NCI-H2196 (cell line): ENCODE data around the gene GNAT1.

ENCODE experiments used
- DNase-seq: peaks from one replicate; lab custom pipeline; 2025; ENCODE audit not compliant: unreplicated experiment; lab: John Stamatoyannopoulos, UW

GNAT1 gene

GRCh38 chr3:50174947-50175524 is 16.4 kb upstream of the GNAT1 start:
- no peak for DNase-seq

- DNase-seq: peak; percentile 6
These were observed 14.1 kb upstream of the GNAT1 start for GRCh38 chr3:50177346-50177745.

- DNase-seq: no peak
These were observed 11.7 kb upstream of the GNAT1 start for GRCh38 chr3:50179710-50180109.

GRCh38 chr3:50181985-50182384 is 9.4 kb upstream of the GNAT1 start:
- DNase-seq: no peak

GRCh38 chr3:50182533-50183099 is 8.8 kb upstream of the GNAT1 start:
- DNase-seq: no peak

GRCh38 chr3:50183755-50184154 is 7.7 kb upstream of the GNAT1 start:
- DNase-seq: no peak

GRCh38 chr3:50184242-50184978 is 7.0 kb upstream of the GNAT1 start:
- no peak for DNase-seq

GRCh38 chr3:50185230-50185629 is 6.2 kb upstream of the GNAT1 start:
- no peak for DNase-seq

- no peak for DNase-seq
These were observed 5.3 kb upstream of the GNAT1 start for GRCh38 chr3:50186096-50186495.

GRCh38 chr3:50187750-50188149 is 3.7 kb upstream of the GNAT1 start:
- DNase-seq: no peak

GRCh38 chr3:50189274-50189673 is 2.1 kb upstream of the GNAT1 start:
- DNase-seq: peak; percentile 42

GRCh38 chr3:50189989-50190388 is 1.4 kb upstream of the GNAT1 start:
- no peak for DNase-seq

- no peak for DNase-seq
These were observed 714 bp downstream of the GNAT1 start for GRCh38 chr3:50192124-50192523.

- DNase-seq: peak; percentile 41
These were observed 1.3 kb downstream of the GNAT1 start for GRCh38 chr3:50192689-50193141.

GRCh38 chr3:50193286-50193685 is 1.9 kb downstream of the GNAT1 start:
- DNase-seq: no peak

- no peak for DNase-seq
These were observed 2.3 kb downstream of the GNAT1 start for GRCh38 chr3:50193746-50194127.

- DNase-seq: peak; percentile 43
These were observed 2.9 kb downstream of the GNAT1 start for GRCh38 chr3:50194128-50194902.

GRCh38 chr3:50194903-50195500 is 3.6 kb downstream of the GNAT1 start:
- DNase-seq: no peak

- no peak for DNase-seq
These were observed 4.3 kb downstream of the GNAT1 start for GRCh38 chr3:50195501-50196252.

GRCh38 chr3:50196253-50196801 is 4.9 kb downstream of the GNAT1 start:
- DNase-seq: no peak
